Stimulated activated CD8-positive, alpha-beta memory T cell treated with anti-CD3 and anti-CD28 coated beads, Interleukin-4, amount 100 ng/mL, for 24 hours (primary cell): Measurements from ENCODE around the gene AK2.
"Not testable (repeated sequence)": the region's sequence is repeated elsewhere in the genome, so short reads cannot be mapped to it uniquely, and the experiment has no call there.

Experiments
- DNase-seq: peaks from one replicate; pipeline ENCODE4 v3.0.0-alpha.2; 2020; ENCODE audit warnings: low read depth

Gene AK2

GRCh38 chr1:32998997-32999396 is 37.7 kb downstream of the AK2 start:
- DNase-seq = no peak

GRCh38 chr1:32998064-32998463 is 38.6 kb downstream of the AK2 start:
- no peak for DNase-seq

- DNase-seq = no peak
Observed at GRCh38 chr1:32997381-32997891, 39.2 kb downstream of the AK2 start.

- DNase-seq = not testable (repeated sequence)
Observed at GRCh38 chr1:32993324-32993636, 43.4 kb downstream of the AK2 start.

- DNase-seq = peak; percentile 46
Observed at GRCh38 chr1:32992489-32993323, 44.0 kb downstream of the AK2 start.

- no peak for DNase-seq
Observed at GRCh38 chr1:32991819-32992488, 44.7 kb downstream of the AK2 start.

DNA sequence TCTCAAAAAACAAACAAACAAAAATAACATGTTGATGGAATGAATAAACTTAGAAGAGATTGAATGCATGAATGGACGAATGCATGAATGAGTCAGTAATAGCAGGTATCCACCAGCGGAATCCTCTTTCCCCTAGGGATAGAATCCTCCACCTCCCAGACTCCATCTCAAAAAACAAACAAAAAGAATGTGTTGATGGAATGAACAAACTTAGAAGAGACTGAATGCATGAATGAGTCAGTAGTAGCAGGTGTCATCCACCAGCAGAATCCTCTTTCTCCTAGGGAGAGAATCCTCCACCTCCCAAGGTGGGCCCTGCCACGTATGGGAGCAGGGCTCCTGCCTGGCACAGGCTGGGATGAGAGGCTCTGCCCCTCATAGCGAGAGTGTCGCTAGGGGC is 45.3 kb downstream of the AK2 start:
- no peak for DNase-seq

DNA sequence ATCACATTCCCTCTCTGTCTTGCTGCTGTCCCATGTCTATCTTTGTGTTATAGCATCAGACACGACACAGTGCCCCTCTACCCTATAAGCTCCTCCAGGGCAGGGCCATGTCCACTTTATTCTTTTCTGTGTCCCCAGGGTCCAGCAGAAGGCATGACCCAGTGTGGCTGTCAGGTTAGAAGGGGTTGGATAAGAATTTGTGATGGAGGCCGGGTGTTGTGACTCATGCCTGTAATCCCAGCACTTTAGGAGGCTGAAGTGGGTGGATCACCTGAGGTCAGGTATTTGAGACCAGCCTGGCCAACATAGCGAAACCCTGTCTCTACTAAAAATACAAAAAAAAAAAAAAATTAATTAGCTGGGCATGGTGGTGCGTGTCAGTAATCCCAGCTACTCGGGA is 45.8 kb downstream of the AK2 start:
- no peak for DNase-seq

- peak; percentile 31 for DNase-seq
Observed at GRCh38 chr1:32989160-32990050, 47.3 kb downstream of the AK2 start.

- DNase-seq = no peak
Observed at GRCh38 chr1:32988665-32989064, 48.0 kb downstream of the AK2 start.

DNA sequence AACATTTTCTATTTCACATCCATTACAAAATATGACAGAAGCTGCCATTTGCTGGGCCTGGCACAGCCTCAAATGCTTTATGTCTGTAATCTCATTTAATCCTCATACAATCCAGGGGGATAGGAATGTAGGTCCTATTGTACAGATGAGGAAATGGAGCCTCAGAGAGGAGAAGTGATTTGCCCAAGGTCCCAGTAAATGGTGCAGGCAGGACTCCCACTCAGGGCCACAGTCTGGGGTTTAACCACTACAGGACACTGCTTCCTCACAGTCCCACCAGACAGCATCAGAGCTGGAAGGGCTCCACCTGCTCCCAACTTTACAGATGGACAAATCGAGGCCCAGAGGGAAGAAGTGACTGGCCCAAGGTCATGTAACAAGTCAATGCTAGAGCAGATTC is 51.5 kb downstream of the AK2 start:
- no peak for DNase-seq

GRCh38 chr1:32984455-32985171 is 52.1 kb downstream of the AK2 start:
- no peak for DNase-seq

- DNase-seq = no peak
Observed at GRCh38 chr1:32984090-32984454, 52.6 kb downstream of the AK2 start.

GRCh38 chr1:32983020-32983419 is 53.7 kb downstream of the AK2 start:
- no peak for DNase-seq

DNA sequence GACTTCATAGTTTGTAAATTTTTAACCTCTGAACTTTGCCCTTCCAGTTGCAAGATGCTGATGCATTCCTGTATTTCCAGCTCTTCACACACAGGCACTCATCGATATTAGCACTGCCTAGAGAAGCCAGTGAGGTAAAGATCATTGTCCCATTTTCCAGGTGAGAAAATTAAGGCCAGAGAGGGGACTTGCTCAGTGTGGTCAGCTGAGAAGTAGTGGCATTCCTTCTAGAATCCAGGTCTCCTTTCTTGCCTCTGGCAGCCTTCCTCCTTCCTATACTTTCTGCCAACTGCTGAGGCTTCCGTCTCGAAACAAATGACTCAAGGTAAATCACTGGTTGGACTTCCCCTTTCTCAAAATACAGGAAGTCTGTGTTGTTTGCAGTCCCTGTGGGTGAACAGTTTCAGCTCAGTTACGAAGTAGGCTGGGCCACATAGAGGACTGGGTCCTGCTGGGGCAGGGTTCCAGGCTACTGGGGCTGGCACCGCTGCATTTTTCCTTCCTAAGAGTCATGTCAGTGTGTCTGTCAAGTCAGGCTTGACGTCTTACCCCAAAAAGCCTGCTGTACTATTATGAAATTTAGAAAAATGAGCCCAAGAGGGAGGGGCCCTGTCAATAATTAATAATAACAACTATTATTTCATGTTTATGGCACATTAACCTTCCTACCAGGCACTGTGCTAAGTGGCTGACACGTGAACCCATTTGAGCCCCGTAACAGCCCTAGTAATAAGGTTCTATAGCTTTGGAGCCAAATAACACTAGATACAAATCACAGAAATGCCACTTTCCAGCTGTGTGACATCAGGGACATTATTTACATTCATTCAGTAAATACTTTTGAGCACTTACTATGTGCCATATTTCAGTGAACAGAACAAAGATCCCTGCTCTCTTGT is 55.4 kb downstream of the AK2 start:
- DNase-seq = peak; percentile 34

- DNase-seq = no peak
Observed at GRCh38 chr1:32980080-32980479, 56.6 kb downstream of the AK2 start.

- DNase-seq = no peak
Observed at GRCh38 chr1:32978854-32979253, 57.8 kb downstream of the AK2 start.

DNA sequence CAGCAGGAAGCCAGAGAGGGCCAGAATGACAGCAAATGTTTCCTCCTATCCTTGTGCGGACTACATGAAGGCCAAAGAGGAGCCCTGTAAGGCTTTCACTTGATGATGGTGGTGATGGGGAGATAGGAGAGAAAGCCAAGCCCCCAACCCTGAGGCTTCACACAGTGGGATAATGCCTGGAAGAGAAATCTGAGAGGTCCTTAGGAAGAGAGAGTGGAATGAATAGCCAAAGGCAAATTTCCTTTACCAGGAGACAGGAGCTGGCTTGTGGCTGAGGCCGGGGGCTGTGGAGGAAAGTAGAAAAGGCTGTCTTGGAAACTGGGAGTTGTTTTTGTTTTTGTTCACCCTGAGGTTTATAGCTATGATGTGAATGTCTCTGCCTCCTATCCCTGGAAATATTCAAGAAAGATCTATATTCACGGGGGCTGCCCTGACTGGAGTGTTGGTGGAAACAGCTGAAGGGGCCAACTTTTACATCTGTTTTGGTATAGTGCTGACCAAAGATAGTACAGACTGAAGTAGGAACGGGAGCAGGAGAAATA is 59.1 kb downstream of the AK2 start:
- DNase-seq = no peak

DNA sequence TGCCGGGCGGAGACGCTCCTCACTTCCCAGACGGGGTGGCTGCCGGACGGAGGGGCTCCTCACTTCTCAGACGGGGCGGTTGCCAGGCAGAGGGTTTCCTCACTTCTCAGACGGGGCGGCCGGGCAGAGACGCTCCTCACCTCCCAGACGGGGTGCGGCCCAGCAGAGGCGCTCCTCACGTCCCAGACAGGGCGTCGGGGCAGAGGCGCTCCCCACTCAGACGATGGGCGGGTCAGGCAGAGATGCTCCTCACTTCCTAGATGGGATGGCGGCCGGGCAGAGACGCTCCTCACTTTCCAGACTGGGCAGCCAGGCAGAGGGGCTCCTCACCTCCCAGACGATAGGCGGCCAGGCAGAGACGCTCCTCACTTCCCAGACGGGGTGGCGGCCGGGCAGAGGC is 61.6 kb downstream of the AK2 start:
- DNase-seq = not testable (repeated sequence)

- not testable (repeated sequence) for DNase-seq
Observed at GRCh38 chr1:32973458-32973857, 63.2 kb downstream of the AK2 start.
